Panc1 (cell line): ENCODE measurements around the gene TNFRSF14. TPM values are rescaled to one million over a fixed set of nuclear protein-coding genes. Genes with fewer than 3 reads are reported as not detected.

Experiments used
- ATAC-seq: fragments of 200-7000 bp; cut with Tn5 transposase; 2 replicates; pipeline ENCODE4 v1.9.1; 2020; ENCODE audit warnings: mild to moderate bottlenecking, moderate library complexity
- BruUV-seq: library from RNA; stranded (reverse); fragments of 400-500 nt; replicated peaks from 2 replicates; lab custom pipeline; 2021; lab: Mats Ljungman, UMichigan
- CTCF ChIA-PET: fragments of 300-600 bp; sonication (Branson Sonifier 250); formaldehyde crosslinking; loops from one replicate; lab custom pipeline; 2022; ENCODE audit warnings: antibody characterized with exemption; lab: Charles Lee
- POLR2A ChIA-PET: fragments of 300-600 bp; sonication (Branson Sonifier 250); formaldehyde crosslinking; loops from one replicate; lab custom pipeline; 2022; ENCODE audit warnings: antibody characterized with exemption; lab: Charles Lee
- DNase-seq: peaks from one replicate; pipeline ENCODE4 v3.0.0-alpha.2; 2010; ENCODE audit warnings: low read depth, low spot score
- H3K27ac ChIP-seq: 2 replicates; pipeline ENCODE4 v1.5.1; 2011; ENCODE audit warnings: mild to moderate bottlenecking, low read length, inconsistent platforms
- H3K27me3 ChIP-seq: fragments of 200-500 bp; sonication (Bioruptor generic); 2 replicates; pipeline ENCODE4 v1.6.0; 2014; ENCODE audit warnings: low read length, inconsistent platforms; ENCODE audit not compliant: control insufficient read depth, insufficient read depth
- H3K36me3 ChIP-seq: fragments of 200-500 bp; sonication (Bioruptor generic); 2 replicates; pipeline ENCODE4 v1.5.1; 2014; ENCODE audit warnings: inconsistent platforms, mild to moderate bottlenecking, low read length, moderate library complexity; ENCODE audit not compliant: control insufficient read depth, insufficient read depth
- H3K4me1 ChIP-seq: 2 replicates; pipeline ENCODE4 v1.5.1; 2011; ENCODE audit warnings: inconsistent platforms, mild to moderate bottlenecking, low read length, moderate library complexity; ENCODE audit not compliant: control insufficient read depth, insufficient read depth
- H3K4me3 ChIP-seq, 2 experiments: 2 replicates each; pipeline ENCODE4 v1.5.1; 2011 to 2012; ENCODE audit warnings: low read depth in 2 of 2, low read length in 2 of 2, mild to moderate bottlenecking in 2 of 2, inconsistent platforms in 1 of 2, moderate library complexity in 1 of 2
- H3K9me3 ChIP-seq: fragments of 200-500 bp; sonication (Bioruptor generic); 2 replicates; pipeline ENCODE4 v1.5.1; 2014; ENCODE audit warnings: low read depth, mild to moderate bottlenecking, inconsistent platforms, low read length, moderate library complexity; ENCODE audit not compliant: control insufficient read depth, insufficient read depth
- POLR2AphosphoS5 ChIP-seq: IDR thresholded peaks from 2 replicates; pipeline ENCODE4 v1.6.1; 2012; ENCODE audit warnings: mild to moderate bottlenecking, low read depth, low read length, moderate library complexity
- REST ChIP-seq, 2 experiments: IDR thresholded peaks; 2 replicates each; pipeline ENCODE4 v1.6.1; 2011 to 2012; ENCODE audit warnings: low read depth in 2 of 2, control low read depth in 1 of 2, low read length in 1 of 2, mild to moderate bottlenecking in 1 of 2, moderate library complexity in 1 of 2; ENCODE audit not compliant: insufficient read depth in 1 of 2
- SIN3A ChIP-seq: IDR thresholded peaks from 2 replicates; pipeline ENCODE4 v1.6.1; 2012; ENCODE audit warnings: low read depth, mild to moderate bottlenecking, low read length, moderate library complexity, borderline replicate concordance; ENCODE audit not compliant: insufficient read depth
- TCF7L2 ChIP-seq: IDR thresholded peaks from 2 replicates; pipeline ENCODE4 v1.6.1; 2011; ENCODE audit warnings: mild to moderate bottlenecking, low read depth, low read length, inconsistent platforms
- in situ Hi-C: cut with HindIII; loops from 2 replicates; pipeline ENCODE4 v1.10.0; 2016; ENCODE audit warnings: low sequenced_read_pairs, low pct_unique_long_range_greater_than_20kb
- intact Hi-C: fragments of 100-400 bp; cut with micrococcal nuclease; formaldehyde crosslinking; loops from one replicate; pipeline ENCODE4 v1.10.0; 2022; ENCODE audit not compliant: unreplicated experiment
- total RNA-seq: library from RNA; stranded (reverse); gene quantifications from one replicate; pipeline ENCODE4 v1.2.1, GENCODE V29; 2021; ENCODE audit not compliant: unreplicated experiment
- TF ChIP-seq, protein P1 (sequence below): fragments of 450-650 bp; IDR thresholded peaks from 2 replicates; pipeline ENCODE4 v1.5.1; 2017; ENCODE audit warnings: mild to moderate bottlenecking

The TNFRSF14 gene
- total RNA-seq, 1 experiment from 2014 or later, result 20.1 TPM

DNA sequence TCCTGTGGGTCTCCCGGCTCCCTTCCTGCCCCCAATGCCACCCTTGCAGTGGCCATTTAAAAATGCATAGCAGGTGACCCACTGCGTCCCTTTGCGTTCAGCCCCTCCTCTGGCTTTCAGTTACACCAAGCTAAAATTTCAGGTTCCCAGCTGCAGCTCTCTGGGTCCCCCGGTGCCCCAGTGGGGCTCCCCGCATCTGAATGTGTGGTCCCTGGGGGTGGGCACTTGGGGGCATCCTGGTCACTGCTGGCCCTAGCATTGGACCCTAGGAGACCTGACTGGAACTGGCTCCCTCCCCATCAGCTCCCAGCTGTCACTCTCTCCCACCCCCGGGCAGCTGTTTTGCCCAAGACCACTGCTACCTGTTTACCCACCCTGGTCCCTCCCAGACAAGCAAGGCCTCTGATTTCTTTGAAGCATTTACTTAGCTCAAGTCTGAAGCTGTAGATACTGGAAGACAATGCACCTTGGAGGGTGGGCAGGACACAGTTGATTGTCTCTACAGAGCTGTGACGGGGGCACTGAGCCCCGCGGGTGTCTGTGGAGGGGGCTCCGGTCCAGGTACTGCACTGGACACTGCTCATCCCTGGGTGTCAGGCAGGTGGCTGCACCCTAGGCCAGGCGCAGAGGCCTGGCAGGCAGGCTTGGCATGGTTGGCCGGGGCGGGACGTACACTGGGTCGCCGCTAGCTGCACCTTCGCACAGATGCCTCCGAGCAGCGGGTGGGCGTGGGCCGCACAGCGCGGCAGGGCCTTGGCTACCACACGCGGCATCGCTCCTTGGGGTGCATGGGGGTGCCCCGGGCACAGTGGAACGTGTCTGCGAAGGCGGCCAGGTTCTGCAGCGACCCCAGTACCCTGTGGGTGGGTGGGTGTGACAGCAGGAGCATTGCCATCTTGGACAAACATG is 34.3 kb downstream of the TNFRSF14 start:
- in situ Hi-C loops, result no loop called here
- Histone ChIP-seq H3K4me1 (peaks cover 1% of the 10 kb centered on the region), H3K4me3 (no peak overlapping the region), H3K36me3 (no peaks in the 10 kb centered on the region; the same call in 1 of the 2 replicates), H3K9me3 (no peaks in the 10 kb centered on the region), H3K27ac (no peak overlapping the region), H3K27me3 (no peaks in the 10 kb centered on the region)
- ATAC-seq, result no peak
- TF ChIP-seq TCF7L2 (no peak), REST (IDR thresholded peaks at IDR 0.05; ENCODE audit: insufficient read depth in 1 of 2, low read depth in 2 of 2, low read length in 1 of 2) (no peak), POLR2AphosphoS5 (no peak), SIN3A (no peak)
- TF ChIP-seq, protein P1, sequence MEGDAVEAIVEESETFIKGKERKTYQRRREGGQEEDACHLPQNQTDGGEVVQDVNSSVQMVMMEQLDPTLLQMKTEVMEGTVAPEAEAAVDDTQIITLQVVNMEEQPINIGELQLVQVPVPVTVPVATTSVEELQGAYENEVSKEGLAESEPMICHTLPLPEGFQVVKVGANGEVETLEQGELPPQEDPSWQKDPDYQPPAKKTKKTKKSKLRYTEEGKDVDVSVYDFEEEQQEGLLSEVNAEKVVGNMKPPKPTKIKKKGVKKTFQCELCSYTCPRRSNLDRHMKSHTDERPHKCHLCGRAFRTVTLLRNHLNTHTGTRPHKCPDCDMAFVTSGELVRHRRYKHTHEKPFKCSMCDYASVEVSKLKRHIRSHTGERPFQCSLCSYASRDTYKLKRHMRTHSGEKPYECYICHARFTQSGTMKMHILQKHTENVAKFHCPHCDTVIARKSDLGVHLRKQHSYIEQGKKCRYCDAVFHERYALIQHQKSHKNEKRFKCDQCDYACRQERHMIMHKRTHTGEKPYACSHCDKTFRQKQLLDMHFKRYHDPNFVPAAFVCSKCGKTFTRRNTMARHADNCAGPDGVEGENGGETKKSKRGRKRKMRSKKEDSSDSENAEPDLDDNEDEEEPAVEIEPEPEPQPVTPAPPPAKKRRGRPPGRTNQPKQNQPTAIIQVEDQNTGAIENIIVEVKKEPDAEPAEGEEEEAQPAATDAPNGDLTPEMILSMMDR, result no peak
- no peak for DNase-seq
- intact Hi-C loops, result no loop called here
- ChIA-PET CTCF (no interaction called here), POLR2A (no interaction called here)
- no TSS peak for BruUV-seq

DNA sequence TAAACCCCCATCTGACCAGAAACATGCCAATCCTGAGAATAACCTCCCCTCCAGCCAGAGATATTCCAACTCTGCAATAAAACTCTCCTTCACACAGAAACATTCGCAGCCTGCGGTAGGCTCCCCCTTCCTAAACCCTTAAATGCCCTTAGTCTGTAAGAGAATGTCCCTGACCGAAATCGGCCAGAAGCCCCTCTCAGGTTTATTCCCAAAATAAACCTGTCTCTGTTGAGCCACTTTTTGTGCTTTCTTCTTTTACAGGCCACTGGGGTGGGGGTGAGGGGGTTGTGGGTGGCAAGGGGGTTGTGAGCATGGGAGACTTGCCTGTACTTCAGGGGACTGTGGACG is 35.0 kb downstream of the TNFRSF14 start:
- in situ Hi-C loops, result no loop called here
- TF ChIP-seq SIN3A (no peak), POLR2AphosphoS5 (no peak), TCF7L2 (no peak), REST (IDR thresholded peaks at IDR 0.05; ENCODE audit: insufficient read depth in 1 of 2, low read depth in 2 of 2, low read length in 1 of 2) (no peak)
- TF ChIP-seq, protein P1, result no peak
- Histone ChIP-seq H3K27ac (no peak overlapping the region), H3K9me3 (no peaks in the 10 kb centered on the region), H3K4me3 (no peak overlapping the region), H3K27me3 (no peaks in the 10 kb centered on the region), H3K4me1 (no peaks in the 10 kb centered on the region), H3K36me3 (no peaks in the 10 kb centered on the region)
- intact Hi-C loops, result no loop called here
- no peak for ATAC-seq
- no TSS peak for BruUV-seq
- POLR2A ChIA-PET, result interaction anchor here (0.6 kb wide), 1 partner anchor 11 kb away, joined by 3 read pairs; no protein-coding TSS in a partner anchor
- no peak for DNase-seq
- CTCF ChIA-PET, result no interaction called here
